Measurements from ENCODE around the gene MRPL46.

DNA sequence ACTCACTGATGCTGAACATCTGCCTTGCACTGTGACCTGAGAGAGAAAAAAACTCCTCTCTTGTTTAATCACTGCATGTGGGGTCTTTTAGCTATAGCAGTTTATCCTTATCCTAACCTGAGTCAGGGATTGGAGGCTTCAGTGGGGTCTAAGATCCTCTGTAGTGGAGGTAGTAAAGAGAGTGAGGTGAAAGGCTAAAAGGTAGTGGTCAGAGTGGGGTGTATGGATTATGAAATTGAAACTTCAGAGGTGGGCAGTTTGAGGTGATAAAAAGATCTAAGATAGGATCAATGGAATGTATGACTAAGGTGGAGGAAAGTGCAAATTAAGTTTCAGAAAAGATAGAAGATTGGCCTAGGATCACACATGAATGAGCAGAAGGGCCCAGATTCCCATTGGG is 42.8 kb upstream of the MRPL46 start:
- no peak for TF ChIP-seq LEF1 (IDR thresholded peaks at IDR 0.05; ENCODE audit: borderline replicate concordance)
- TF ChIP-seq, protein P1, sequence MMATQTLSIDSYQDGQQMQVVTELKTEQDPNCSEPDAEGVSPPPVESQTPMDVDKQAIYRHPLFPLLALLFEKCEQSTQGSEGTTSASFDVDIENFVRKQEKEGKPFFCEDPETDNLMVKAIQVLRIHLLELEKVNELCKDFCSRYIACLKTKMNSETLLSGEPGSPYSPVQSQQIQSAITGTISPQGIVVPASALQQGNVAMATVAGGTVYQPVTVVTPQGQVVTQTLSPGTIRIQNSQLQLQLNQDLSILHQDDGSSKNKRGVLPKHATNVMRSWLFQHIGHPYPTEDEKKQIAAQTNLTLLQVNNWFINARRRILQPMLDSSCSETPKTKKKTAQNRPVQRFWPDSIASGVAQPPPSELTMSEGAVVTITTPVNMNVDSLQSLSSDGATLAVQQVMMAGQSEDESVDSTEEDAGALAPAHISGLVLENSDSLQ (IDR thresholded peaks at IDR 0.05): no peak
- TF ChIP-seq SUZ12 (IDR thresholded peaks at IDR 0.05): no peak
- no peak for TF ChIP-seq BHLHE40 (IDR thresholded peaks at IDR 0.05; ENCODE audit: borderline replicate concordance)
- TF ChIP-seq NFRKB (IDR thresholded peaks at IDR 0.05): no peak
- TF ChIP-seq FOXM1 (IDR thresholded peaks at IDR 0.05; ENCODE audit: borderline replicate concordance): no peak
- TF ChIP-seq TARDBP (IDR thresholded peaks at IDR 0.05): no peak
- TF ChIP-seq SP1 (IDR thresholded peaks at IDR 0.05): no peak
- TF ChIP-seq ELF4 (IDR thresholded peaks at IDR 0.05): no peak
